GM21737 (cell line): ENCODE results near the gene BCDIN3D.

Experiments used
- ATAC-seq: cut with Tn5 transposase; IDR thresholded peaks from one replicate; pipeline ENCODE4 v1.9.1; 2021; ENCODE audit warnings: mild to moderate bottlenecking, moderate library complexity; ENCODE audit not compliant: unreplicated experiment

The BCDIN3D gene

GRCh38 chr12:49800421-49801140 is 42.3 kb downstream of the BCDIN3D start:
- no peak for ATAC-seq

- no peak for ATAC-seq
Observed at GRCh38 chr12:49798934-49799333, 44.0 kb downstream of the BCDIN3D start.

GRCh38 chr12:49798248-49798647 is 44.7 kb downstream of the BCDIN3D start:
- no peak for ATAC-seq

DNA sequence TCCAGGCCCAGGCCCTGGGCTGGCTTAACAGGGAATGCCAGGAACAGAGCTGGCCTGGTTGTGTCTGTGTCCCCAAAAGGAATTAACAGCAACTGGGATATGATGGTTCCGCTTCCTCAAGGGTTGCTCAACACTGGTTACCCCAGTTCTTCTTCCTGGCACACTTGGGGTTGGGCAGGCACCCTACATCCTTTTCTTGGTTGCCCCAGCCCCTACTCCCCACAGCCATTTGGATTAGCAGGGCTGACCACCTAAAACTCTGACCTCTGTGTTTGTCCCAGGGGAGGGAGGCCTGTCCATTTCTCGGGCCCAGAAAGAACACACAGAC is 45.5 kb downstream of the BCDIN3D start:
- no peak for ATAC-seq

DNA sequence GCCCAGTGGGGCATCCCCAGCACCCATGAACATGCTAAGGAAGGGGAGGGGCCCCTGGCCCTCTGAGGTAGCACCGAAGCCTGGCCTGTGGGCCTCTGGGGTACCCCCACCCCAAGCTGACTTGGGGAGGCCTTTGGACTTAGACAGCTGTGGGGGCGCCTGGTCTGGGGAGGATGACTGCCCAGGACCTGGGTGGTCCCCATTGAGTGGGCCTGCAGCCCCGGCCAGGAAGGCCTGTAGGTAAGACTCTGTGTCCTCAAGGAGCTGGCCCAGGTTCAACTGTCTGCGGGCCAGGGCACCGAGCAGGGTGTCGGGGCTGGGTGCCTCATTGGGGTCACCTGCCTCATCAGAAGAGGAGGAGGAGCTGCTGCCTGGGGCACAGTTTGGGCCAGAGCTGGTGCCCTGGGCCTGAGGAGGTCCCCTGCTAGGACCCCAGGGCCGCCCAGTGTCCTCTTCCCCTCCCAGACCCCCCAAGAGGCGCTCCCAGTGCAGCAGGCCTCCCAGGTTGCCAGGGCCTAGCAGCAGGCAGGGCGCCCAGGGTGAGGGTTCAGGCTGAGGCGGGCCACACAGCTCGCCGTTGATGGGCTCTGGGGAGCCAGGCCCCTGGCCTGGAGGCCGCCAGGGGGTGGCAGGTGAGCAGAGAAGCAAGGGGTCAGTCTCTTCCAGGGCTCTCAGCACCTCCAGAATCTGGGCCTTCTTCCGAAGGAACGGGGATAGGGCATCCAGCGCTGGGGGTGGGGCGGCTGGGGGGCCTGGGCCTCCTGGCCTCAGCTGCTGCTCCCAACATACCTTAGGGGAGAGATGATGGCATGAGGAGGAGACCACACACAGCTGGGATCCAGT is 46.1 kb downstream of the BCDIN3D start:
- ATAC-seq: no peak

DNA sequence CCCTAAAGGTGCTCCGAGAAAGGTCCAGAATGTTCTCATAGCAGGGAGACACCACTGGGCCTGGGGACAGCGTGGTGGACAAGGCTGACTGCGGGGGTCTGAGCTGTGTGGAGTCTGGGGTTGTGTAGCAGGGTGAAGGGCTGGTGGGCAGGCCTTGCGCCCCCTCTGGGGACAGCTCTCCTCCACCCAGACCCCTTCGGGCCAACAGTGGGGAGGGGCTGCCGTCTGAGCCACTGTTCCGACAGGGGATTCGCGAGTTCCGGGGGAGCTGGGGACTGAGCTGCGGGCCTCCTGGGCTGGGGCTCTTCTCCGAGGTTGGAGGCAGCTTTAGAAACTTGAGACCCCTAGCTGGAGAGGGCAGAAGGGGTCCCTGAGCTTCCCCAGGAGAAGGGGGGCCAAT is 46.8 kb downstream of the BCDIN3D start:
- ATAC-seq: no peak

- ATAC-seq: no peak
Observed at GRCh38 chr12:49795654-49796105, 47.2 kb downstream of the BCDIN3D start.

DNA sequence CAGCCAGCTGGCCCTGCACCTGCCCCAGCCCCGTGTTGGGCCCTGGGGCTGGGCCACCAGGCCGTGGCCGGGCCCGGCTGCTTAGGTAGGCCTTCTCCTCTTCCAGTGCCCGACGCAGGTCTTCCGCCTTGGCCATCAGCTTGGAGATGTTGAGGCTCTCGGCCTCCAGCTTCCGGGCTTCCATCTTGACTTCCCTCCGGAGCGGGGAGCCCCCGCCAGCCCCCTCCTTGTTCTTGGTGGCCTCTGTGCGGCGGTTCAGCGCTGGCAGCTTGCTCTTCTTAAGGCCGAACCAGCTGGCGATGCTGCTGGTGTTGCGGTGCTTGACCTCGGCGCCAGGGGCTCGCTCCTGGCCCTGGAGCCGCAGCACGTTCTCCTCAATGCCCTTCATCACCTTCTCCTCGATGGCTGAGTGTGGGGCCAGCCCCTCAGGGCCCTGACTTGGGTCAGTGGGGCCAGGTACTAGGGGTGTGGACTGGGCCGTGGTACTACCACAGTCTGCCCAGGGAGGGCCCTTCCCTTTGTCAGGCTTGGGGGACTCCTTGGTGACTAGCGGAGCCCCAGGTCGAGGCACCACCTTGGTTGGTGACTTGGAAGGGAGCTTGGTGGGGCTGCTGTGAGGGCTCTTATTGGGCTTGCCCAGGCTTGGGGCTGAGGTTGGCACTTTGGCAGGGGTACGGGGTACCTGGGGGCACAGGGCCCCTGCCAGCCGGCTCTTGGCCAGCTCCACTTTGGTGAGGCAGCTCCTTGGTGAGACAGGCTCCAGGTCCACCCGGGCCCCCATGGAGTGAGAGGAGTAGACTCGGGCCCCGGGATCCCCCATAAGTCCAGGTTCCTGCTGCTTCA is 47.9 kb downstream of the BCDIN3D start:
- ATAC-seq: no peak

DNA sequence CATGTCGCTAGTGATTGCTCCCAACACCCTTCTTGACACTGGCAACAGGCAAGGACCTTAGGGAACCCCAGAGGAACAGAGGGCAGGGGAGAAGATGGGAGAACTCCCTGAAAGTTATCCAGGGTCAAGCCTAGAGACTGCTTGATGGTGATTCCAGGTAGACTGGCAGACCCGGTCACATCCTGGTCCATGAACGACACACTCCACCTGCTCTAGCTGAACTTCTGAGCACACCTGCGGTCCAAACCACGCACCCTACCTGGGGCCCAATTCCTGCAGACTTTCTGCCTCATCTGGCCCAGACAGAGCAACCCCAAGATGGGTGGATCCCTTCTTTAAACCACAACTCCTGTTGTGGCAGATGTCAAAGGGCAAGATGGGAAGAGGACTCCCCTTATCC is 48.9 kb downstream of the BCDIN3D start:
- ATAC-seq: no peak

DNA sequence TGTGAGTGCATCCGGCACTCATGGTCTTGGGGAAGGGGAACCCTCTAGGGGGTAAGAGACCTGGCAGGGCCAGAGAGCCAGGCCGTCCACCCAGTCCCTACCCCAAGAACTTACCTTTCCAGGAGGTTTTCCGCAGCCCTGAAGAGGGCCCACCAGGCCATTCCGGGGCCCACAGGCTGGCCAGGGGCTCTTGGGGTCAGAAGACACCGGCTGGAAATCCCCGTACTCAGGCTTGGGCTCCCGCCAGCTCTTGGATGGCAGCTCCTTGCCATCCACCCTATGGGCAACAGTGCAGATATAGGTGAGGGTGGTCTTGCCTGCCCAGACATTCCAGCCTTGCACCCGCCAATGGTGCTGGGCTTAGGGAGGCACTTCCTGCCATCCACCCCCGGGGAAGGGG is 49.3 kb downstream of the BCDIN3D start:
- no peak for ATAC-seq

DNA sequence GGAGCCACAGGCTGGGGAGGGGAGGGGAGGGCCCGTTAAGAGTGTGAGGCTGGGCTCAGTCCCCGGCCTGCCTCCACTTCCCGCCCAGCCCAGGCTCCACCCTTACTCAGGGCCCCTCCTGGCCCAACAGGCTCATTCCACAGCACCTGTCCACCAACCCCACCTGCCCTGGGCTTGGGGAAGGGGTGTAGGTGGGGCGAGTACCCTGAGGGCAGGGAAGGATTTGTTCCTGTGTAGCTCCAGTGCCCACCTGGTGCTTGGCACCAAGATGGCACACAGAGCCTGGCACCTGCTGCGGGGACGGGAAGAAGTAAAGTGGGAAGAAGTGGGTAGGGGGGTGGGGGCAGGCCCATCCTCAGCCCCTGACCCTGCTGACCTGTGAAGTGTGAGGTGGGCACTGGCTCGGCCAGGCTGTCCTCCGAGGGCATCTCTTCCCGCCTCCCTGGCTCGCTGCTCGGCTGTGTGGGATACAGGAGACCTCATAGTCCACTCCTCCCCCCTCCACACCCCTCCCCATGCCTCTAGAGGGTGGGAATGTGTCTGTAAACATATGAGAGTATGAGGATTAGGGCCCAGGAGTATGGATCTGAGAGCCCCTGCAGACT is 49.8 kb downstream of the BCDIN3D start:
- ATAC-seq: no peak

DNA sequence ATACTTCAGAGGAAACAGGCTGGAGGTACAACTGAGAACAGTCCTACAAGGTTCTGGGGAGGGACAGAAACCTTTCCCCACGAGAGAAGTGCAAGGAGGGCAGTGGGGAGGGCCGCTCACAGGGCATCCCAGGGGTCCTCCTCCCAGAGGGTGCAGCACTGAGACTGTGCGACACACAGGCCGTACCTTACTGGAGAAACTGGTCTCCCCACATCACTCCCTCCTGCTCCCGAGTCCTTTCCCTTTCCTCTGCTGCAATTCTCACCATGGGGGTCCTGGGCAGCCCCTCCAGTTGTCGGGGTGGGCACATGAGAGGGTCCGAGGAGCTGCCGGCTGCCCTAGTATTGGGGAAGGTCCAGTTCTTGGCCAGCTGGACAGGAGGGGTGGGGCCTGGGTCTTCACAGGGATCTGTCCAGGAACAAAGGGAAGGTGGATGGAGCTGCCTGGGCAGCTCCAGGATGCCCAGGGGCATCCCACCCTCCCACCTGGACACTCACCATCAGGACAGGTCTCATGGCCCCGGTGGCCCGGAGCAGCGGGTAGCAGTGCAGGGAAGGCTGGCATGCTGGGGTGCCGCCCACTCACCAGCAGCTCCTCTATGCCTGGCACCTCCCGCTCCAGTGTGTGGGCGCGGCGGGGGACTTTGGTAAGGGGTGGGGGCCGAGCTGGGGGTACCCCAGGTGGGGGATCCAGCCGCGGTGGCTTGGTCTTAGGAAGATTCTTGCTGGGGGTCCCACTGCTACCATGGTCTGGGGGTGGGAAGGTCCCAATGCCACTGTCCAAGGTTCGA is 50.5 kb downstream of the BCDIN3D start:
- ATAC-seq: no peak

GRCh38 chr12:49791700-49792099 is 51.2 kb downstream of the BCDIN3D start:
- no peak for ATAC-seq

DNA sequence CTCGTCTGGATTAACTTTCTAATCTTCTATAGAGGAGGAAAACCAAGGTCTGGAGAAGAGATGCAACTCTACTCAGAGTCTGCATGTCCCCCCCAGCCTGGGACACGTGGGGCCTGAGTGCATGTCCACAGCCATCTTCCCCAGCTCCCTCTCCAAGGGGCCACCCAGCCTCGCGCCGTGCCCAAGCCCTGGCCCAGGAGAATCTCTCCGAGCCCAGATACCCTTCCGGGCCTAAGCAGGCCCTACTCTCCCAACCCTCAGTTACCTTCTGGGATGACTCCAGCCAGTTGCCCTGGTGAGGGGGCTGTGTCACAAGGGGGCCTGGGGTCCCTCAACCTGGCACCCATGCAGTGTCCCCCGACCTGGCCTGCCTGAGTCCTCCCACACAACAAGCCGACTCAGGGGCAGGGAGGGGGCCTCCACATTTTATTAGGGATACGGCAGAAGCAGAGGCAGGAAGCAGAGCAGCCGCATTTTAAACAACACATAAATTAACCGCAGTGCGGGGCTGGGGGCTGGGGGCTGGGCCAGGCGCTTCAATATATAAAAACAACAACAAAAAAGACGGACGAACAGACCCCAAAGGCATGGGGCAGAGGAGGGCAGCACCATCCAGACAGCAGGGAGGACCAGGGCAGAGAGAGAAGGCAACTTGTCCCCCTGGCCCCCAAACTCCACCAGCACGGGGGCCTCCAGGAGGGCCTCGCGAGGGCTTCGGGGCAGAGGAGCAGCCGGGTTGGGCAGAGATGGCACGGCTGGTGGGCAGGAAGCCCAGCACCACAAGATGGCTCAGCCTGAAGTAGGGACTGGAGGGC is 52.0 kb downstream of the BCDIN3D start:
- no peak for ATAC-seq

DNA sequence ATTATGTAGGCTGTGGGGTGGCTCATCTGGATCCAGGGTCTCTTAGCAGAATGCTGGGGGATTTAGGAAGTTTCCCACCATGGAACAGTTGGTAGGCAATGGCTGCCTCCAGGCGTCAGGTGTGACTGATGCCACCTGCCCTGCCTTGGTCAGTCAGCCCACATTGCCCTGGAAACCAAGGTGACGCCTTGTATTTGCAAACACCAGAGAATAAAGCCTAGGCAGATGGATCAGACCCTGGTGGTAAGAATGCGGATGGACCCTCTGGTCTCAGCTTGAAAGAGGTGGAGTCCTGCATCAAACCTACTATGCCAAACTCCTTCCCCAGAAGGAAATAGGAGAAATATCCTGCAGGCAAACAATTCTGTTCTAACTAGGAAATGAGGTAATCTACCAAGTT is 52.9 kb downstream of the BCDIN3D start:
- ATAC-seq: no peak

- no peak for ATAC-seq
Observed at GRCh38 chr12:49787672-49788071, 55.2 kb downstream of the BCDIN3D start.
